ENCODE measurements around the gene SETD9. TPM values are rescaled to one million over a fixed set of nuclear protein-coding genes. Genes with fewer than 3 reads are reported as not detected.

SETD9 gene
- total RNA-seq, result 6.0 and 15.7 TPM in 2 replicates

GRCh38 chr5:56909294-56910209 lies at the start of gene SETD9:
Gene SETD9, plus strand, starts transcription at chr5:56909596. Its CDS starts 50 bp downstream, at chr5:56909646.

GRCh38 chr5:56951946-56952691 lies 42.7 kb downstream of the SETD9 start, which contains the start of gene MIER3:
Gene MIER3, minus strand, starts transcription at chr5:56952123. Its CDS starts 21 bp downstream, at chr5:56952102.

Other genes with a start within 250 kb of the SETD9 start
- gene MAP3K1, start 94.0 kb upstream of the SETD9 start, total RNA-seq, result 11.2 and 13.4 TPM in 2 replicates
- 12.1 and 52.8 TPM in 2 replicates for gene MIER3, start 42.5 kb downstream of the SETD9 start, total RNA-seq

All from cardiac atrium fibroblast (primary cell).